Heart right ventricle (tissue), 16 donors: ENCODE data around the gene AATF. TPM values are rescaled to one million over a fixed set of nuclear protein-coding genes. Genes with fewer than 3 reads are reported as not detected.

Experiments used
- ATAC-seq, 8 donors: fragments of 200-7000 bp; cut with Tn5 transposase; one replicate each; pipeline ENCODE4 v1.9.1; 2020; ENCODE audit warnings: mild to moderate bottlenecking in 8 of 8, moderate library complexity in 8 of 8, moderate number of reproducible peaks in 1 of 8
- DNase-seq, 2 donors: peaks; one replicate each; pipeline ENCODE4 v3.0.0-alpha.2; 2020
- H3K27ac ChIP-seq, 10 donors: fragments of 200-600 bp; sonication (generic) in 2 of 10; one replicate each; pipeline versions ENCODE4 v1.5.0 to v1.8.0; 2020 to 2022; ENCODE audit warnings: mild to moderate bottlenecking in 3 of 10
- H3K27me3 ChIP-seq, 7 donors: fragments of 200-600 bp; one replicate each; pipeline ENCODE4 v1.8.0; 2021 to 2022; ENCODE audit warnings: mild to moderate bottlenecking in 2 of 7
- H3K36me3 ChIP-seq, 9 donors: fragments of 200-600 bp; sonication (generic) in 1 of 9; one replicate each; pipeline versions ENCODE4 v1.5.0 to v1.8.0; 2020 to 2022; ENCODE audit warnings: mild to moderate bottlenecking in 2 of 9
- H3K4me1 ChIP-seq, 9 donors: fragments of 200-600 bp; sonication (generic) in 1 of 9; one replicate each; pipeline versions ENCODE4 v1.5.0 to v1.8.0; 2020 to 2022; ENCODE audit warnings: mild to moderate bottlenecking in 4 of 9
- H3K4me3 ChIP-seq, 10 donors: fragments of 200-600 bp; sonication (generic) in 2 of 10; one replicate each; pipeline versions ENCODE4 v1.5.0 to v1.8.0; 2020 to 2022; ENCODE audit warnings: mild to moderate bottlenecking in 7 of 10, moderate library complexity in 2 of 10
- H3K9me3 ChIP-seq, 11 donors: fragments of 200-600 bp in 10 of 11; sonication (generic) in 2 of 11; one replicate each; pipeline versions ENCODE4 v1.5.0 to v1.8.0; 2013 to 2022; ENCODE audit warnings: mild to moderate bottlenecking in 2 of 11, control low read depth in 1 of 11, moderate library complexity in 1 of 11
- WGBS, 2 donors: extraction: QIAGEN DNeasy Blood & Tissue Kit; methylation state at CpG; one replicate each; pipeline ENCODE4 v1.1.7; 2013; ENCODE audit warnings: inconsistent platforms in 1 of 2; 5-methylcytosine and 5-hydroxymethylcytosine counted together
- intact Hi-C, 10 donors: fragments of 100-400 bp; cut with DNase I; formaldehyde crosslinking; loops; one replicate each; pipeline versions ENCODE4 v1.11.1 to v1.14.2; 2022
- polyA plus RNA-seq, 2 donors: library from polyadenylated mRNA; stranded (reverse); fragments of 200-250 nt; gene quantifications; one replicate each; pipeline ENCODE4 v1.2.3, GENCODE V29; 2013
- total RNA-seq, 10 donors: library from RNA; stranded (reverse); fragmentation: NEBNext Ultra II Directional in 3 of 10; extraction: Animal tissue kit (Norgen Biotek cat#: 25700) in 3 of 10; gene quantifications; one replicate each; pipeline versions ENCODE4 v1.2.1 to v1.2.4, GENCODE V29; 2021 to 2023
- TF ChIP-seq, protein P1 (sequence below), 9 donors: fragments of 200-600 bp; sonication (generic) in 2 of 9; IDR thresholded peaks; one replicate each; pipeline versions ENCODE4 v1.5.0 to v1.8.0; 2021 to 2022; ENCODE audit warnings: antibody characterized with exemption in 9 of 9, mild to moderate bottlenecking in 5 of 9, moderate library complexity in 1 of 9
- donor health status: Arrhythmogenic right ventricular cardiomyopathy.
- donor health status: ischemic (EF 13 %, LVEDD 7.1; RV severe dilation, severe dysfunction).
- donor health status: healthy with polysubstance abuse.
- donor health status: DM: no; HTN: yes; CAD: no.
- donor health status: DM: no; HTN: no; CAD: no.
- donor health status: ischemic (EF 25% LVEDD 6.9; RV normal size, moderate dysfunction).
- donor health status: ischemic (EF 25% LVEDD 5.7; RV mildly dilated, moderate dysfunction).
- donor health status: healthy.
- donor health status: DM: yes; HTN: yes; CAD: no.
- donor health status: Ischemic cardiomyopathy.
- donor health status: ischemic (EF 35%, LVEDD 5.7; RV mildly dilated, moderate dysfunction).
- donor health status: nonischemic (EF 11% LVEDD 7.7; RV severe dilation, severe dysfunction).
- donor health status: DM: yes; HTN: yes; CAD: no.
- donor health status: PGD.
- donor health status: ischemic (EF 29% LVEDD 5.4; RV normal size, mild dysfunction).
- donor health status: nonischemic (EF 23%, LVEDD 6.1; RV moderate dilation, normal function).

AATF gene
- total and polyA plus RNA-seq, 12 donors: 19.9 to 35.5 (median 26.0) TPM

DNA sequence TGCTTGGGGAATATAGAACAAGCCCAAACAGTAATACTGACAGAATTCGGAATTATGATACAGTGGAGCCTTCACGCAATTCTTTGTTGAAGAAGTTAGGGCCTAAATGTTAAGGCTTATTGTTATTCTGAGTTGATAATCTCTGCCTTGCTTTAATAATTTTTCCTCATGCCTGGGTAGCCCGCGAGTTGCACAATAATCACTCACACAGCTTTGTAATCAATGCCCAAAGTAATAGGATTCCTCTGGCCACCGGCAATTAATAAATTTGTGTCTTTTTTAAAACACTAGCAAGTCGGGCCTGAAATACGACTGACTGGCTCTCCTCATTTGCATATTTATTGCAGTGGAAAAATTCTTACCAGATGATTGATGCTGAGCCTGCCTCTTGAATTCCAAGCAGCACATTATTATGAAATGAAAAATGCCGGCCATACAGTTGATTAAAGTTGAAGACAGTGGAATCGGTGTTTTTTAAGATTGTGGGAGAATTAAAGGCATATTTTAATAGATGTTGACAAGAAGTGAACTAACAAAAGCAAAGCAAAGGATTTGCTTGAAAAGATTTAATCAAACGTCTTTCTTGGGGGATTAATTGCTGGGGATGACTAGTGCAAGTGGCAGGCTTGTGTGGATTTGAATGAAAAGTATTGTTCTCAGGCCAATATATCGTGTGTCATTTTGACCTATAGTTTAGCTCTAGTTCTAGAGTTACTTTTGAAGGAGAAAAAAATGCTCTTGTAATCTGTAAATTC lies 30.2 kb downstream of the AATF start:
- intact Hi-C loops: loop anchor here in 1 of 10 donors (10.0 kb wide), 1 partner anchor 56 kb away; no protein-coding TSS in a partner anchor

DNA sequence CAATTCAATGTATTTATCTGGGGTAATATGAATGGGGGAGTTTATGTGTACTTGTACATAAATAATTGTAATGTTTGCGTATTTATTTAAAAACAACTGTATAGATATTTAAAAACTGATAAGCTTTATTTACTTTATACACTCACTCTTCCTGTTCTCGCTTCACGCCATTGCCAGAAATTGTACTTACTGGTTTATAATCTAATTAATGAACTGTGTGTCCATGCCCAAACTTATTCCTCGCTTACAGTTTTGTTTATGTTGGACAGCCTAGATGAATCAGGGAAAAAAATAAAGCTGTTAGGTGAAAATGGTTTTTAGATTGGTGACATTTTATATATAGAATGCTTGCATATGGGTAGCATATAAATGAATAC lies 30.8 kb downstream of the AATF start:
- intact Hi-C loops: loop anchor here in 1 of 10 donors (10.0 kb wide), 1 partner anchor 55 kb away; no protein-coding TSS in a partner anchor
- no peaks in the 10 kb centered on the region for H3K9me3 ChIP-seq
- ATAC-seq: no peak

More for the DNA sequence above, 30.2 kb downstream of the AATF start:
- Histone ChIP-seq H3K27ac (no peak overlapping the region), H3K4me1 (peaks cover 0 to 18% (median 8%) of the 10 kb centered on the region in 9 donors), H3K36me3 (peaks cover 0 to 5% (median 0%) of the 10 kb centered on the region in 9 donors), H3K9me3 (no peaks in the 10 kb centered on the region), H3K27me3 (no peaks in the 10 kb centered on the region), H3K4me3 (no peak overlapping the region)
- WGBS, 2 donors: 84 to 85% methylated on average over 11 of the region's 11 CpGs
- TF ChIP-seq, protein P1, sequence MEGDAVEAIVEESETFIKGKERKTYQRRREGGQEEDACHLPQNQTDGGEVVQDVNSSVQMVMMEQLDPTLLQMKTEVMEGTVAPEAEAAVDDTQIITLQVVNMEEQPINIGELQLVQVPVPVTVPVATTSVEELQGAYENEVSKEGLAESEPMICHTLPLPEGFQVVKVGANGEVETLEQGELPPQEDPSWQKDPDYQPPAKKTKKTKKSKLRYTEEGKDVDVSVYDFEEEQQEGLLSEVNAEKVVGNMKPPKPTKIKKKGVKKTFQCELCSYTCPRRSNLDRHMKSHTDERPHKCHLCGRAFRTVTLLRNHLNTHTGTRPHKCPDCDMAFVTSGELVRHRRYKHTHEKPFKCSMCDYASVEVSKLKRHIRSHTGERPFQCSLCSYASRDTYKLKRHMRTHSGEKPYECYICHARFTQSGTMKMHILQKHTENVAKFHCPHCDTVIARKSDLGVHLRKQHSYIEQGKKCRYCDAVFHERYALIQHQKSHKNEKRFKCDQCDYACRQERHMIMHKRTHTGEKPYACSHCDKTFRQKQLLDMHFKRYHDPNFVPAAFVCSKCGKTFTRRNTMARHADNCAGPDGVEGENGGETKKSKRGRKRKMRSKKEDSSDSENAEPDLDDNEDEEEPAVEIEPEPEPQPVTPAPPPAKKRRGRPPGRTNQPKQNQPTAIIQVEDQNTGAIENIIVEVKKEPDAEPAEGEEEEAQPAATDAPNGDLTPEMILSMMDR (IDR thresholded peaks at IDR 0.05): no peak
- DNase-seq: no peak
- no peak for ATAC-seq

DNA sequence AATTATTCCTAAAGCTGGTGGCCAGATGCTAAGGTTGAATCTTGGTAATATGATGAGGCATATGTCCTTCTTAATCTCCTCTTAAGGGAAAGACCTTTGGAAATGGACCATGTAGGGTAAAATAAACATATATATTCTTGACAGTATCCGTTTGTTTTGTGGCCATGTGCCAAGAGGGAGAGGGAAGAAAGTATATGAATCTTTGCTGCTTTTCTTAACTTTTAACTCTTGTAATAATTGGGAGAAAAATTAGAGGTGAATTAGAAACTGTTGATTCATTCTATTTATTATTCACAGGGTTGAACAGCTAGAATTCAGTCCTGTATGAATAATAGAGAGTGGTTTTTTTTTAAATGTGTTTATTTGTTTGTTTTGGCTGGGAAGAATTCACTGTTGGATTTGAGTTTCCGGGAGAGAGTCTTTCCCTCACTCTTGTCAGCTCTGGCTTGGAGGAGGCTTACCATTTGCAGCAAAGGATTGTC lies 31.6 kb downstream of the AATF start:
- Histone ChIP-seq H3K4me1 (peaks cover 0 to 18% (median 8%) of the 10 kb centered on the region in 9 donors), H3K27ac (no peak overlapping the region), H3K36me3 (peaks cover 0 to 9% (median 0%) of the 10 kb centered on the region in 9 donors), H3K27me3 (no peaks in the 10 kb centered on the region), H3K4me3 (no peak overlapping the region), H3K9me3 (no peaks in the 10 kb centered on the region)
- DNase-seq (no peak), ATAC-seq (no peak)
- intact Hi-C loops: no loop called here
- TF ChIP-seq, protein P1 (IDR thresholded peaks at IDR 0.05): no peak
- WGBS, 2 donors: 34 to 41% methylated on average over 2 of the region's 2 CpGs

More for the DNA sequence above, 30.8 kb downstream of the AATF start:
- H3K27me3 ChIP-seq: no peaks in the 10 kb centered on the region
- no peak overlapping the region for H3K4me3 ChIP-seq
- peaks cover 0 to 5% (median 0%) of the 10 kb centered on the region in 9 donors for H3K36me3 ChIP-seq
- TF ChIP-seq, protein P1 (IDR thresholded peaks at IDR 0.05): no peak
- 87 to 91% methylated on average over 4 of the region's 4 CpGs for WGBS, 2 donors
- no peak for DNase-seq
- H3K4me1 ChIP-seq: peaks cover 0 to 18% (median 8%) of the 10 kb centered on the region in 9 donors
- no peak overlapping the region for H3K27ac ChIP-seq

DNA sequence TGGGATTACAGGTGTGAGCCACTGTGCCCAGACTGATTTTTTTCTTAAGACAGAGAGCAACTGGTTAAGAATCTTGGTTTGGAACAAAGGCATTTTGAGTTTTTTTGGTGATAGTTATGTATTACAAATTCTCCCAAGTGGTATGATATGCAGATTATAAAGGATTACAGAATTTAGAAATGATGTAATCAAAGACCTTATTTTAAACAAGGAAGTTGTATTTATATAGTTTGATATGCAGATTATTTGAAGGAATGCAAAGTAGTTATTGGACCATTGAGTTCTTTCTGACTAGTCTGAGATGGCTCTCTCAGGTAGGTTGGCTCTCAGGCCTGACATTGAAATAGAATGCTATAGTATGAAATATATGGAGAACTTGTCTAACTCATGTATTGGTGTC lies 34.9 kb downstream of the AATF start:
- H3K4me1 ChIP-seq: peaks cover 0 to 18% (median 8%) of the 10 kb centered on the region in 9 donors
- H3K4me3 ChIP-seq: no peak overlapping the region

More for the DNA sequence above, 34.9 kb downstream of the AATF start:
- Histone ChIP-seq H3K27me3 (no peaks in the 10 kb centered on the region), H3K9me3 (no peaks in the 10 kb centered on the region), H3K36me3 (peaks cover 0 to 41% (median 15%) of the 10 kb centered on the region in 9 donors), H3K27ac (no peak overlapping the region)
- intact Hi-C loops: no loop called here
- TF ChIP-seq, protein P1 (IDR thresholded peaks at IDR 0.05): no peak
- ATAC-seq (no peak), DNase-seq (no peak)
